HFFc6 (cell line): ENCODE measurements around the gene LAMA2. TPM values are rescaled to one million over a fixed set of nuclear protein-coding genes. Genes with fewer than 3 reads are reported as not detected.

Experiments used
- DNase-seq: peaks from one replicate; pipeline ENCODE4 v3.0.0-alpha.2; 2018
- H3K27ac Mint-ChIP-seq: 2 replicates; pipeline ENCODE4 v1.8.0; 2020; ENCODE audit warnings: mild to moderate bottlenecking, mixed read lengths
- H3K27me3 Mint-ChIP-seq: 2 replicates; pipeline ENCODE4 v1.8.0; 2021; ENCODE audit warnings: mild to moderate bottlenecking, moderate library complexity, mixed read lengths; ENCODE audit not compliant: insufficient read depth
- H3K36me3 Mint-ChIP-seq: 2 replicates; pipeline ENCODE4 v1.8.0; 2021; ENCODE audit warnings: low read depth, mixed read lengths
- H3K4me1 Mint-ChIP-seq: 2 replicates; pipeline ENCODE4 v1.8.0; 2020; ENCODE audit warnings: low read depth, mixed read lengths
- H3K4me3 Mint-ChIP-seq: 2 replicates; pipeline ENCODE4 v1.8.0; 2020; ENCODE audit warnings: mild to moderate bottlenecking, moderate library complexity, mixed read lengths
- H3K9me3 Mint-ChIP-seq: 2 replicates; pipeline ENCODE4 v1.8.0; 2020; ENCODE audit warnings: mild to moderate bottlenecking, mixed read lengths
- CTCF ChIP-seq: fragments of 200-600 bp; sonication (generic); IDR thresholded peaks from 2 replicates; pipeline ENCODE4 v1.5.0; 2021; ENCODE audit warnings: antibody characterized with exemption, mild to moderate bottlenecking
- total RNA-seq, 6 experiments: library from RNA; stranded (reverse); fragmentation: NEBNext Ultra II Directional; extraction: Animal tissue kit (Norgen Biotek cat#: 25700); gene quantifications; 2 replicates in 1 of 6; 3 replicates in 5 of 6; pipeline ENCODE4 v1.2.3, GENCODE V29; 2021

Gene LAMA2
- total RNA-seq, 6 experiments from 2014 or later, result 8.2 to 14.3 (median 10.5) TPM

GRCh38 chr6:128886706-128887105 lies 3.8 kb downstream of the LAMA2 start:
- Mint-ChIP-seq H3K27me3 (0 out of 2 replicates have a peak, but pooled peaks cover 2% of the 10 kb centered on the region), H3K4me1 (peaks cover 46% of the 10 kb centered on the region), H3K9me3 (no peaks in the 10 kb centered on the region), H3K4me3 (no peak overlapping the region), H3K36me3 (no peaks in the 10 kb centered on the region), H3K27ac (no peak overlapping the region)
- TF ChIP-seq CTCF, result no peak
- no peak for DNase-seq

- H3K4me3 Mint-ChIP-seq, result no peak overlapping the region
- no peak overlapping the region for H3K27ac Mint-ChIP-seq
- DNase-seq, result no peak
- H3K36me3 Mint-ChIP-seq, result no peaks in the 10 kb centered on the region
- H3K9me3 Mint-ChIP-seq, result no peaks in the 10 kb centered on the region
- peaks cover 30% of the 10 kb centered on the region for H3K4me1 Mint-ChIP-seq
- no peak for TF ChIP-seq CTCF
- H3K27me3 Mint-ChIP-seq, result no peaks in the 10 kb centered on the region
Observed at GRCh38 chr6:128888444-128889175, 5.7 kb downstream of the LAMA2 start.

- DNase-seq, result no peak
- H3K27ac Mint-ChIP-seq, result no peak overlapping the region
- no peaks in the 10 kb centered on the region for H3K36me3 Mint-ChIP-seq
- no peak overlapping the region for H3K4me3 Mint-ChIP-seq
- H3K4me1 Mint-ChIP-seq, result peaks cover 19% of the 10 kb centered on the region
- no peaks in the 10 kb centered on the region for H3K9me3 Mint-ChIP-seq
- no peaks in the 10 kb centered on the region for H3K27me3 Mint-ChIP-seq
- no peak for TF ChIP-seq CTCF
Observed at GRCh38 chr6:128889870-128890269, 6.9 kb downstream of the LAMA2 start.

GRCh38 chr6:128892079-128892478 lies 9.1 kb downstream of the LAMA2 start:
- Mint-ChIP-seq H3K4me3 (no peak overlapping the region), H3K4me1 (peaks cover 12% of the 10 kb centered on the region), H3K9me3 (no peaks in the 10 kb centered on the region), H3K27ac (no peak overlapping the region), H3K27me3 (no peaks in the 10 kb centered on the region), H3K36me3 (no peaks in the 10 kb centered on the region)
- no peak for DNase-seq
- TF ChIP-seq CTCF, result no peak

- peaks cover 20% of the 10 kb centered on the region for H3K4me1 Mint-ChIP-seq
- no peak overlapping the region for H3K4me3 Mint-ChIP-seq
- H3K9me3 Mint-ChIP-seq, result no peaks in the 10 kb centered on the region
- no peak overlapping the region for H3K27ac Mint-ChIP-seq
- H3K36me3 Mint-ChIP-seq, result no peaks in the 10 kb centered on the region
- peak; percentile 20 for DNase-seq
- no peaks in the 10 kb centered on the region for H3K27me3 Mint-ChIP-seq
- TF ChIP-seq CTCF, result no peak
Observed at GRCh38 chr6:128899341-128900050, 16.6 kb downstream of the LAMA2 start.
